ENCODE measurements around the gene ACYP2.

DNA sequence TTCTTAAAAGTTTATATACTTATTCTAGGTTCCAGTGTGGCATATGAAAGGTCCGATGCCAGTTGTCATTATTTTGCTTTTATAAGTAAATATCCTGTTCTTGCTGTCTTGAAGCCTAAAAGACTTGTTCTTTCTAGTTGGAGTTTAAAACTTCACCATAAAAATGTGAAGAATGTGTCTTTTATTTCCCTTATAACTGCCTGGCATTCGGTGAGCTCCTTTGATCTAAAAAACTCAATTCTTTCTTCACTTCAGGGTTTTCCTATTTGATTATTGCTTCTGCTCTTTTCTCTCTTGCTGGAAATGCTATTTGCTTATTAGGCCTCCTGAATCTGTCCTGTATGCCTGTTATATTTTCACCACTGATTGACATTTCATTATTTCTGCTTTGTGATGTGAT is 89.1 kb downstream of the ACYP2 start:
- TF ChIP-seq, protein P1, sequence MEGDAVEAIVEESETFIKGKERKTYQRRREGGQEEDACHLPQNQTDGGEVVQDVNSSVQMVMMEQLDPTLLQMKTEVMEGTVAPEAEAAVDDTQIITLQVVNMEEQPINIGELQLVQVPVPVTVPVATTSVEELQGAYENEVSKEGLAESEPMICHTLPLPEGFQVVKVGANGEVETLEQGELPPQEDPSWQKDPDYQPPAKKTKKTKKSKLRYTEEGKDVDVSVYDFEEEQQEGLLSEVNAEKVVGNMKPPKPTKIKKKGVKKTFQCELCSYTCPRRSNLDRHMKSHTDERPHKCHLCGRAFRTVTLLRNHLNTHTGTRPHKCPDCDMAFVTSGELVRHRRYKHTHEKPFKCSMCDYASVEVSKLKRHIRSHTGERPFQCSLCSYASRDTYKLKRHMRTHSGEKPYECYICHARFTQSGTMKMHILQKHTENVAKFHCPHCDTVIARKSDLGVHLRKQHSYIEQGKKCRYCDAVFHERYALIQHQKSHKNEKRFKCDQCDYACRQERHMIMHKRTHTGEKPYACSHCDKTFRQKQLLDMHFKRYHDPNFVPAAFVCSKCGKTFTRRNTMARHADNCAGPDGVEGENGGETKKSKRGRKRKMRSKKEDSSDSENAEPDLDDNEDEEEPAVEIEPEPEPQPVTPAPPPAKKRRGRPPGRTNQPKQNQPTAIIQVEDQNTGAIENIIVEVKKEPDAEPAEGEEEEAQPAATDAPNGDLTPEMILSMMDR (IDR thresholded peaks at IDR 0.05), result no peak
- no peak for TF ChIP-seq POLR2A (IDR thresholded peaks at IDR 0.05)

Measured in esophagus squamous epithelium (tissue), 4 donors.